NCI-H146 (cell line): ENCODE data around the gene GTF3C5.
"Not testable (repeated sequence)": the region's sequence is repeated elsewhere in the genome, so short reads cannot be mapped to it uniquely, and the experiment has no call there.

Source experiments
- DNase-seq: peaks from one replicate; lab custom pipeline; 2025; lab: John Stamatoyannopoulos, UW

Gene GTF3C5, protein sequence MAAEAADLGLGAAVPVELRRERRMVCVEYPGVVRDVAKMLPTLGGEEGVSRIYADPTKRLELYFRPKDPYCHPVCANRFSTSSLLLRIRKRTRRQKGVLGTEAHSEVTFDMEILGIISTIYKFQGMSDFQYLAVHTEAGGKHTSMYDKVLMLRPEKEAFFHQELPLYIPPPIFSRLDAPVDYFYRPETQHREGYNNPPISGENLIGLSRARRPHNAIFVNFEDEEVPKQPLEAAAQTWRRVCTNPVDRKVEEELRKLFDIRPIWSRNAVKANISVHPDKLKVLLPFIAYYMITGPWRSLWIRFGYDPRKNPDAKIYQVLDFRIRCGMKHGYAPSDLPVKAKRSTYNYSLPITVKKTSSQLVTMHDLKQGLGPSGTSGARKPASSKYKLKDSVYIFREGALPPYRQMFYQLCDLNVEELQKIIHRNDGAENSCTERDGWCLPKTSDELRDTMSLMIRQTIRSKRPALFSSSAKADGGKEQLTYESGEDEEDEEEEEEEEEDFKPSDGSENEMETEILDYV

DNA sequence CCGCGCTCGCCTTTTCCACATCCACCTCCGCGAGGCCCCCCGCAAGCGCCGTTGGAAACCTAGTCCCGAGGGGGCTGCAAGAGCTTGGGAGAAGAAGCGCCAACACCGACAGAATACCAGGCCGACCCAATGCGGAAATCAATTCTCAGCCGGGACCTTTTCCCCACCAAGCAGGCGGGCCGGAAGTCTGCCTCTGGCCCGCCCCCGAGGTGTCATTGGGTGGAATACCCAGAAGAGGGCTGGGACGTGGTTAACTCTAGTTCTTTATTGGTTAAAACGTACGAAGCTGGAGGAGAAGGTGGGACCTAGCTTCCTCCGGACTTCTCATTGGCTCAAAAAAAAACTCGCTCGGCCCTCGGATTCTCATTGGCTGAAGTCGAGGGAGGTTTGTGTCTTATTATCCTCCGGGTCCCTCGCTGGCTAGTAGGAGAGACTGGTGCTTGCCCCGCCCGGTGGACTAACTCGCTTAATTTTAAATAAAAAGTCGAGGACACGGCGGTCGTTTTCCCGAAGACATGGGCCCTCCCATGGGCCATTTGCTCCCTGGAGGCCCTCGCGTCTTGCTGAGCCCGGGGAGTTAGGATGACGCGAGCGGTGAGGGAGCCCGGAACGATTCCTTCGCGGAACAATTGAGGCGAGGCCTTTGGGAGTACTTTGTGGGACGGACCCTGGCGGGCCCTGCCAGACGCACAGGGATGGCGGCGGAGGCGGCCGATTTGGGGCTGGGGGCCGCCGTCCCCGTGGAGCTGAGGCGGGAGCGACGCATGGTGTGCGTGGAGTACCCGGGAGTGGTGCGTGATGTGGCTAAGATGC lies at the start of gene GTF3C5:
TSS of gene GTF3C5 (plus strand) at position 681 of the 813 bp plus-strand sequence. CDS start at position 696, 15 bp downstream.
- peak; percentile 97 for DNase-seq

DNA sequence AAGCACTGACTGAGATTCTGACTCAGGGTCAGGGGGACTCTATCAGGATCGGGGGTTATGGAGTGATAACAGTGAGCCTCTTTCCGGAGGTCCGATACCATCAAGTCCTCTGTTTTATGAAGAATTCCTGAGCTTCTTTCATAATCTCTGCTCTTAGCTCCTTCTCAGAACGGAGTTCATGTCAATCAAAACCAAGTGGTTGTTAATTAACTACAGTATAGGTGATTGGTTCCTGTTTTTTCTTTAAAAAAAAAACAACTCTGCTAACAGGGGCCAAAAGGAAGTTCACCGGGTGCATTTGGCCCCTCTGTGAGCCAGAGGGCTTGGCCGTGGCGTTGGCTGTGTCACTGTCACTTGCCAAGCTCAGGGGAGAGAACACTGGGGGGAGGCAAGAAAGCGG lies 48.3 kb upstream of the GTF3C5 start:
- no peak for DNase-seq

DNA sequence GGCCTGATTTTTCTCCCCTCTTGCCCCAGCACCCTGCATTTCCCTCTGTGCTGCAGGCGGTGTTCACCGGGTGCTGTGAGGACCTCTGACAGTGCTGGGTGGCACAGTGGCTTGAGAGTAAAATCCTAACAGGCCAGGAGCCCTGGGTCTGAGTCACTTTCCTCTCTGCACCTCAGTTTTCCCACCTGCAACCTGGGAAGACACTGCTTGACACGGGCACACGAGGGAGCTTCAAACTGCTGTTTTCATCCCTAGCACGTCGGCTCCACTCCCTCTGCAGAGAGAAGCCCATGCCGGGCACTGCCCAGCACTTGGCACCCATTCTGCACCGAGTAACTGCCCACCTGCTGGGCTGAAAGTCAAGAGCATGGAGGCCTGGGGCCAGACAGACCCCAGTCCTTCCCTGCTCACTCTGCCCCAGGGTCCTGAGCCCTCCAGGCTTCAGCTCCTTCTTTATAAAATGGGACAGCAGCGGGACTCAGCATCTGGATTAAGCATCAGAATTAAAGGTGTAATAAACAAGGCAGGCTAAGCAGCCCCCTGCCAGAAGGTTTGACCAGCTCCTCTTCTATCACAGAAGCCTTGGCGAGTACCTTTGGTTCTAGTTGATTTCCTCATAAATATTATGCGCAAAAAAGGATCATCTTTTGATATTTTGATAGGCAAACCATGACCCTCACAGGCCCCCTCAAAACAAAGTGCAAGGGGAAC lies 47.2 kb upstream of the GTF3C5 start:
- no peak for DNase-seq

DNA sequence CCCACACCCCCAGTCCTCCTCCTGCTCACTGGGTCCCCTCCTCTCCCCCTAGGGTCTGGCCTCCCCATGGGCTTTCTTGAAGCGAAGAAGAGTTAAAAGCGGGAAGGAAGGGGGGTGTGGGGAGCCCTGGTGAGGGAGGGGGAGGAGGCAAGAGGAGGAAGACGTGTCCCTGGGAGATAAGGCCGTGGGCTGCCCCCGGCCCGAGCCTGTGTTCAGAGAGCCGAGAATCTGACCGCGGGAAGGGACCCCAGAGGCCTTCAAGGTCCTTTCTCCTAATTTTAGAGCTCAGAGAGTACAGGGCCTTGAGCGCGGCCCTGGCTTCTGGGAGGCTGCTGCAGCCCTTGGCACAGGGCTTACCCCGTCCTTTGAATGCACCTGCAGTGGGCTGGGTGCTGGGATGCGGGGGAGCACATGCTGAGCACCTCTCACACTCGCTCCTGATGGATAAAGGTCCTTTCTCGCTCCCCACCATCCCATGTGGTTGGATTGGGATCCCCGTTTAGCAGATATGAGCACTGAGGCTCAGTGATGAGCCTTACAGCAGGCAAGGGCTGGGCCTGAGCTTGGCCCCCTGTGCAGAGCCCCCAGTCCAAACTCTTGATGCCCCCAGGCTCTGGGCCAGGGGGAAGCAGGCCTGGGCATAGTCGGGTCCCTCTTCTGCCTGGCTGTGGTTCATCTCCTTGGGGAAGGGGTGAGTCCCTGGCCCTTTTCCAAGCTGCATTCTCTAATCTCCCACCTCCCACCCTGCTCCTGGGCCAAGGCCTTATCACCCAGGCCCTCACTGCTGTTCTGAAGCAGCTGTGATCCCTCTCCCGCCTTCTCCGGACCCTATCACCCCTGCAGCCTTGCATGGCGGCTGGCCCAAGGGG lies 46.4 kb upstream of the GTF3C5 start:
- DNase-seq, result no peak

DNA sequence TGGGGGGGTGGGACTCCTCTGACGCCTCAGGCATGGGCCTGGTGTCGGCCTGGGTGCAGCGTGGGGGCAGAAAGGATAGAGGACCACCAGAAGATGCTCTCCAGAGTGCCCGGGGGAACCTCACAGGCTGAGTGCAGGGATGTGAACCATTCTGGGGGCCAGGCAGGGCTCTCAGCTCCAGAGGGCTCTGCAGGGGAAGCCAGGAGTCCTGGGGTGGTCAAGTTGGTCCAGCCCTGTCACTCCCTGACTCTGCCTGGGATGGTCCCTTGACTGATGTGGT lies 45.8 kb upstream of the GTF3C5 start:
- DNase-seq, result no peak

DNA sequence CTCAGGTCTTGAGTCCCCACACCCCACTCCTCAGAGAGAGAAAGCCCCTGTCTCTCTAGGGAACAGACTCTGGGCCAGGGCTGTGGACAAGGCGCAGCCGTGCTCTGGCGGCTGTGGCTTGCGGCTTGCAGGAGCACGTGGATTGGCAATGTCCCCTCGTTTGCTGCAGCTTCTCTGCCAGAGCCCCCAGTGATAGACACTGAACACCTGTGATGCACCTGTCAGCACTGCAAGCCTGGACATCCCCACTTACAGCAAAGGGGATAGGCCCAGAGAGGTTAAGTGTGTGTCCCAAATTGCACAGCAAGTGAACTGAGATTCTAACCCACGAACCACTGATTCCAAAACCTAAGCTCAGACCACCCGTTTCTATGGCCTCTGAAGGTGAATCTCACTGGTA lies 45.3 kb upstream of the GTF3C5 start:
- DNase-seq, result no peak

DNA sequence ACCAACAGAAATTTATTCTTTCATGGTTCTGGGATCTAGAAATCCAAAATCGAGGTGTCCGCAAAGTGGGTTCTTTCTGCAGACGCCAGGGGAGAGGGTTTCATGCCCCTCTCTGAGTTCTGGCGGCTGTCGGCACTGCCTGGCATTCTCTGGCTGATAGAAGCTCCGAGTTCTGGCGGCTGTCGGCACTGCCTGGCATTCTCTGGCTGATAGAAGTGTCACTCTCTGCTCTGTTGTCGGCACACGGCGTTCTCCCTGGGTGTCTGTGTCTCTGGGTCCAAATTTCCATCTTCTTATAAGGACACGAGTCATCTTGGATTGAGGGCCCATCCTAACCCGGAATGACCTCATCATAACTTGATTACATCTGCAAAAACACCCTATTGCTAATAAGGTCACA lies 44.7 kb upstream of the GTF3C5 start:
- no peak for DNase-seq

DNA sequence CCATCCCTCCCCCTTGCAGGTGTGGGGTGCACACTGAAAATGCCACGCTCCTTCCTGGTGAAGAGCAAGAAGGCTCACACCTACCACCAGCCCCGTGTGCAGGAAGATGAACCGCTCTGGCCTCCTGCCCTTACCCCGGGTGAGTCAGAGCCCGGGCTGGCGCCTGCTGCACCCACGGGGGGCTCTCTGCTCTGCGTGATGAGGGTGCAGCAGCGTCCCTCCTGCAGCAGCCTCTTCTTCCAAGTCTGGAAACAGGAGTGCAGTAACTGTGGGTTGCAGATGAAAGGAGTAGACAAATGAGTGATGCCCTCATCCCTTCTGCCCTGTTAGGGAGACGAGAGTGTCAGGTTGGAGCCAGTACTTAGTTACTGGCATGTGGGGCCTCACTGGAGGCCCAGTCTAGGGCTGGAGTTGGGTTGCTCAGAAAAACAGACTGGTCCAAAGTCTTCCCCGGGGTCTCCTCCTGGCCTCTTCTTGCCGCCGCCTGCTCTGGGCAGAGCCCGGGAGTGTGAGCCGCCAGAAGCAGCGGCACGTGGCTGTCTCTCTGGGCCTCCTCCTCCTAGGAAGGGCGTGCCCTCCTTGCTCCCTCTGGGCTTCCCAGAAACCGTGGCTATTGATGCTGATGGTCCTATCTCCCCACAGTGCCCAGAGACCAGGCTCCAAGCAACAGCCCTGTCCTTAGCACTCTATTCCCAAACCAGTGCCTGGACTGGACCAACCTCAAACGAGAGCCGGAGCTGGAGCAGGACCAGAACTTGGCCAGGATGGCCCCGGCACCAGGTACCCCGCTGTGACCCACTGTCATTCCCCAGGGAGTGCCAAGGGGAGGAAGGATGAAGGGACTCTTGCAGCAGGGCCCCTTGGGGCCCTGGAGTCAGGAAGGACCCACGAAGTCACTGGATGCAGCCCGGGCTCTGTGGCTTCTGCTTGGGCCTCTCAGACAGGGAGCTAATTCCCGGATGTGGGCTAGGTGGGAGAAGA lies 43.9 kb upstream of the GTF3C5 start:
- no peak for DNase-seq

DNA sequence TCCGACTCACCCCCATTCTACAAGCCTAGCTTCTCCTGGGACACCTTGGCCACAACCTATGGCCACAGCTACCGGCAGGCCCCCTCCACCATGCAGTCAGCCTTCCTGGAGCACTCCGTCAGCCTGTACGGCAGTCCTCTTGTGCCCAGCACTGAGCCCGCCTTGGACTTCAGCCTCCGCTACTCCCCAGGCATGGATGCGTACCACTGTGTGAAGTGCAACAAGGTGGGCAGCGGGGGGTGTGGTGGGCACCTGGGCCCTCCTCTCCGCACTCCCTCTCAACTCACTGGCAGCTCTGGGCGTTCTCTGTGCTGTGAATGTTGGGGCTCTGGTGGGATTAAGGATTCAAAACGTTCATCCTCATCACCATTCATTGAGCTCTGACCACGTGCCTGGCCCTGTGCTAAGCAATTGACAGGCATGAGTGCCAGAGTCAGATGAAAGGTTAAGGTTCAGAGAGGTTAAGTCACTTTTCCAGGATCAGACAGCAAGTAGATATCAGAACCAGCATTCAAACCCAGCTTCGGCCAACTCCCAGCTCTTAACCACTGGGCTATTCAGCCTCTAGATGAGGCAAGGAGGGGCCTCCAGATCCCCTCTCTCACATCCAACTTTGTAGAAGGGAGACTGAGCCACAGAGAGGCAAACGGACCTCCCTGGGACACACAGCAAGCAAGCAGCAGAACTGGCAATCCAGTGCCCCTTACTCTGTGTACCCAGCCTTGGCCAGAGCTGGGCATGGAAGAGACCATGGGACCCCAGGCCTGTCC lies 42.4 kb upstream of the GTF3C5 start:
- DNase-seq, result no peak

DNA sequence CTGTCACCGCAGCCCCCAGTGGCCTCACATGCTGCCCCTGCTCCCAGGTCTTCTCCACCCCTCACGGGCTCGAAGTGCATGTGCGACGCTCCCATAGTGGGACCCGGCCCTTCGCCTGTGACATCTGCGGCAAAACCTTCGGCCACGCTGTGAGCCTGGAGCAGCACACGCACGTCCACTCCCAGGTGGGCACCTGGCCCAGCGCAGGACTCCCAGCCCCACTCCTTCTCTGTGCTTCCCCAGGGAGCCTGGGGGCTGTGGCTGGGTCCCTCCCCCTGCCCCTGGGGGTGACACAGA lies 41.8 kb upstream of the GTF3C5 start:
- no peak for DNase-seq

DNA sequence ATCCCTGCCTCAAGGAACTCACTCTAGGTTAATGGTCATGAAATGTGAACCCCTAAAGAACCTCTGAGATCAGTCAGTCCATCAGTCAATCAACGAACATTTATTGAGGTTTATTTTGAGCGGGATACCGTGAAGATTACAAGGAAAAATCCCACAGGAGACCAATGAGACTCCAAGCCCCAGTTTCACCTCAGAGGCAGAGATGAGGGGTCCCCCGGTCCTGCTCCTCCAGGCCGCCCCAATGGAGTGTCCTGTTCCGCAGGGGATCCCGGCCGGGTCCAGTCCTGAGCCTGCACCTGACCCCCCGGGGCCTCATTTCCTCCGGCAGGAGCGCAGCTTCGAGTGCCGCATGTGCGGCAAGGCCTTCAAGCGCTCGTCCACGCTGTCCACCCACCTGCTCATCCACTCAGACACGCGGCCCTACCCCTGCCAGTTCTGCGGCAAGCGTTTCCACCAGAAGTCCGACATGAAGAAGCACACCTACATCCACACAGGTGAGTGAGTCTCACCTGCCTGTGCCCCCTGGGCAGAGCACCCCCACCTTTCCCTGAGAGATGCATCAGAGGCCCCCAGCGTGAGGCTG lies 41.3 kb upstream of the GTF3C5 start:
- DNase-seq, result peak; percentile 58

DNA sequence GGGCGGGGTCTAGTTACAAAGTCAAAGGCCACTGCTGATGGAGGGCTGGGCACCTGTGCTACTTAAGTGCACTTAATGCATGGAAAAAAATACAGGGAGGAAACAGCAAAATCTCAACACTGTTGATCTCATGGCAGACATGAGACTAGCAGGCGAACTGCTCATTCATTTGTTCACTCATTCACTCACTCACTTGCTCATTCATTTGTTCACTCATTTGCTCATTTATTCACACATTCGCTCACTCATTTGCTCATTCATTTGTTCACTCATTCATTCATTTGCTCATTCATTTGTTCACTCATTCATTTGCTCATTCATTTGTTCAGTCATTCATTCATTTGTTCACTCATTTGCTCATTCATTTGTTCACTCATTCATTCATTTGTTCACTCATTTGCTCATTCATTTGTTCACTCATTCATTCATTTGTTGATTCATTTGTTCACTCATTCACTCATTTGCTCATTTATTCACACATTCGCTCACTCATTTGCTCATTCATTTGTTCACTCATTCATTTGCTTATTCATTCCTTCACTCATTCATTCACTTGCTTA lies 40.7 kb upstream of the GTF3C5 start:
- not testable (repeated sequence) for DNase-seq

DNA sequence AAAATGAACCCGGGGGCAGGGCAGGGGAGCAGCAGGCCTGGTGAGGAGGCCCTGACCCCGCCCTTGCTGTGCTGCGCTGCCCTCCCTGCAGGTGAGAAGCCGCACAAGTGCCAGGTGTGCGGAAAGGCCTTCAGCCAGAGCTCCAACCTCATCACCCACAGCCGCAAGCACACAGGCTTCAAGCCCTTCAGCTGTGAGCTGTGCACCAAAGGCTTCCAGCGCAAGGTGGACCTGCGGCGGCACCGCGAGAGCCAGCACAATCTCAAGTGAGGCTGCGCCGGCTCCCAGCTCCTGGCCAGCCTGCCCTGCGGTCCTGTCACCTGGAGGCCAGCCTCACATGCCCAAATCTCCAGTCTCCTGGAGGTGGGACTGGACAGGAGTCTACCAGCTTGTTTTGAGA lies 40.0 kb upstream of the GTF3C5 start:
- peak; percentile 33 for DNase-seq

DNA sequence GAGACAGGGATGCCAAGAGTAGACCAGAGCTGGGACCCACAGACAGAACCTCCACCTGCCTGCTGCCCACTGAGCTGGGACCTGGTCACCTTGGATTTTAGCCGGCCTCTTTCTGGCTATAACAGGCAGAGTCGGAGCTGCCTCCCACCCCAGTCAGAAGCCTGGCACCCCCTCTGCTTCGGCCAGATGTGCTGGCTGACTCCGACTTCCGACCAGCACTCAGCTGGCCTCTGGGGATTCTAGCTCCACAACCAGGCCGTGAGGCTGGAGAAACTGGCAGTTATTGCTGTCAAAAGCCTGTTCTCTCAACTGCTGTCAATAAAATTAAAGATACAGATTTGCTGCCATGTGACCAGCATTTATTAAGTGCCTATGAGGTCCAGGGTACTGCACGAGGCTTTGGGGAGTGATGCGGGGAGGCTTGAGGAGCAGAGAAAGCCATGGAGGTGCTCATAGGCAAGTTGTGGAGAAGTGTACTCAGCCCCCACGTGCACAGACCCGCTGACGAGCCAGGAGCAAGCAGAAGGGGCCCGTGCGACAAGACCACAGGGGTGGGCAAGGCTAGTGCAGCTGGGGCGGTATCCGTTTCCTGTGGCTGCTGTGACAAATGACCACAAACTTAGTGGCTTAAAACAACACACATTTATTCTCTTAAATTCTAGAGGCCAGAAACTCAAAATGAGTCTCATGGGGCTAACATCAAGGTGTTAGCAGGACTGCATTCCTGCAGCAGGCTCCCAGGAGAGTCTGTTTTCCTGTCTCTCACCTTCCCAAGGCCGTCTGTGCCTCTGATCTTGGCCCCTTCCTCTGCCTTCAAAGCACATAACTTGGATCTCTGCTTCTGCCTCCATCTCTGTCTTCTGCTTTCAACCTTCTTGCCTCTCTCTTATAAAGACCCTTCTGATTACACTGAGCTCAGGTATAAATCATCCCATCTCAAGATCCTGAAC lies 39.2 kb upstream of the GTF3C5 start:
- DNase-seq, result no peak

DNA sequence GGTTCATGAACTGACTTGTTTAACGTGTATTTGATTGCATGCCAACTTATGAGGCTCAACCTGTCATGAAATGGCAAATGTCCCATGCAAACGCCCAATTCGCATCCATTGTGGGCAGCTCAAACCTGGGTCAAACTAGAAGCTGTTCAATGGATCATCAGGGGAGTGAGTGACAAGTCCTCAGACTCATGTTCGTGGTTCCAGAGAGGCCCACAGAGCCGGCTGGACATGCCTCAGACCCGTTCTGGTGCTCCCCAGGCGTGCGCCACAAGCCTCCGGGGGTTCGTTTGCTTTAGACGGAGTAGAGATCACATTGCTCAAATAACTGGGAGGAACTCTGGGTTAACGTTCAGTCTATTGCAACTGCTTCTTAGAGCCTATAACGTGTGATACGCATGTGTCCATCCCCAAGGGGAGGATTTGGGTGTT lies 37.3 kb upstream of the GTF3C5 start:
- DNase-seq, result no peak

DNA sequence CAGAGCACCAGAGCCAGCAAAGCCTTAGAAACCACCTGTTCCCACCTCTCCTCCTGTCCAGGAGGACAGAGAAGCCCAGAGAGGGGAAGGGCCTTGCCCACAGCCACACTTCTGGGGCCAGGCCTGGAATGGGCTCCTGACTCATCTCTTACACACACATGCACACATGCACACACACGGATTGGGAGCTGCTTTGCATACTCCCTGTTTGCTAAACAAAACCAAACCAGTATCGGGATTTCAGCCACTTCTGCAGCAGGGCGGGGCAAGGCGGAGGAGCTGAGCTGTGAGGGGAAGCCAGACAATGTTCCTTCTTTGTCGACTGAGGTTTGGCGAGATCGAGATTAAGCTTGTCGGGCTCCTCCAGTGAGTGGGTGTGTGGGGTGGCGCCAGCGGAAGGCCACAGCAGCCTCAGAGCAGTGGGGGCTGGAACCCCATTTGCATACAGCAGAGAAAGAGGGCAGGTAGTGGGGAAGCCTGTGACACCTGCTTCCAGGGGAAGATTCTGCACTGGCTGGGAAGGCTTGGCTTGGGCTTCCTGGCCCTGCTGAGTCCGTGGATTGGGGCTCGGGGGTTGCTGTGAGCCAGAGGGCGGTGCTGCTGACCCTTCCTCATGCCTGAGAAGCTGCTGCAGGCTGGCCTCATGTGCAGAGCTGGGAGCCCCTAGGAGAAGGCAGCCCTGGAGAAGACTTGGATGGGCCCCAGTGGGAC lies 36.2 kb upstream of the GTF3C5 start:
- DNase-seq, result no peak

DNA sequence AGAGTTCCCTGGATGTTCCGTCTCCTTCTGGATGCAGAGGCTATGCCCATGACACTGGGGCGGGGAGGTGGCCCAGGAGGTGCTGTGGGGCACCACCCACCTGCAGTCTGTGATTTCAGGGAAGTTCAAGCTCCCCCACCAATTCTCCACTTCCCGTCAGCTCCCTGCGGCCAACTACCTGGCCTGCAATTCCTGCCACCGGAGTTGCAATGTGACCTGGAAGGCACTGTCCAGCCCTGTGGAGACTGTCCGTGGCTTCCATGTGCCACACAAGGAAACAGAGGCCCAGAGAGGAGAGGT lies 35.7 kb upstream of the GTF3C5 start:
- DNase-seq, result no peak

DNA sequence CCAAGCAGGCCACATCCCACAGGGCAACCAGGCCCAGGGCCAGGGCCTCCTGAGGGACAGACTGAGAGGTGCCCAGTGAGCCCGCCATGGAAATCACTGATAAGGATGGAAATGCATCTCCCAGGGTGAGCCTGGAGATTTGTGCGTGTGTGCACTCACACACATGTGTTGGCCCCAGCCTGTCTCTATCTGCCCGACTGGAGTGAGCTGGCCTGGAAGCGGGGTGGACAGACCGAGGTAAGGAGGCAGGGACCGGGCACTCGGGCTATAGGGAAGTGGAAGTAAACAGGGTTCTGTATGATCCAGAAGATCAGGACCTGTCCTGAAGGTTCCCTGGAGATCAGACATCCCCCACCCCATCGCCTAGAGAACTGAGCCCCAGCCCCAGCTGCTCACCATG lies 34.9 kb upstream of the GTF3C5 start:
- DNase-seq, result no peak
